Measurements from ENCODE around the gene TFDP1.

TFDP1 gene

GRCh38 chr13:113652404-113653263 lies 68.1 kb downstream of the TFDP1 start:
- no peak for DNase-seq

GRCh38 chr13:113653264-113654174 lies 69.0 kb downstream of the TFDP1 start:
- DNase-seq: no peak

GRCh38 chr13:113654175-113654560 lies 69.6 kb downstream of the TFDP1 start:
- DNase-seq: no peak

GRCh38 chr13:113654591-113655345 lies 70.2 kb downstream of the TFDP1 start:
- no peak for DNase-seq

GRCh38 chr13:113655346-113656002 lies 70.9 kb downstream of the TFDP1 start:
- DNase-seq: no peak

- DNase-seq: no peak
Measured at GRCh38 chr13:113656003-113656588, 71.5 kb downstream of the TFDP1 start.

- no peak for DNase-seq
Measured at GRCh38 chr13:113656831-113657671, 72.5 kb downstream of the TFDP1 start.

GRCh38 chr13:113657851-113658741 lies 73.5 kb downstream of the TFDP1 start, which contains the start of gene ATP4B:
TSS of gene ATP4B (minus strand) at chr13:113658198. CDS start at chr13:113658144, 54 bp downstream.
- DNase-seq: no peak

- no peak for DNase-seq
Measured at GRCh38 chr13:113658836-113659235, 74.3 kb downstream of the TFDP1 start.

GRCh38 chr13:113659337-113659736 lies 74.8 kb downstream of the TFDP1 start:
- no peak for DNase-seq

GRCh38 chr13:113660066-113660465 lies 75.5 kb downstream of the TFDP1 start:
- DNase-seq: no peak

- DNase-seq: no peak
Measured at GRCh38 chr13:113661509-113661908, 77.0 kb downstream of the TFDP1 start.

GRCh38 chr13:113663934-113664333 lies 79.4 kb downstream of the TFDP1 start:
- DNase-seq: no peak

- no peak for DNase-seq
Measured at GRCh38 chr13:113664751-113665596, 80.4 kb downstream of the TFDP1 start.

GRCh38 chr13:113665597-113666328 lies 81.2 kb downstream of the TFDP1 start:
- DNase-seq: no peak

- DNase-seq: no peak
Measured at GRCh38 chr13:113666329-113666670, 81.7 kb downstream of the TFDP1 start.

GRCh38 chr13:113666951-113667701 lies 82.6 kb downstream of the TFDP1 start, which contains the start of gene GRK1:
TSS of gene GRK1 (plus strand) at chr13:113667219. CDS start at chr13:113667387, 168 bp downstream.
- no peak for DNase-seq

All from EL (cell line).